CD8-positive, alpha-beta memory T cell (primary cell): Measurements from ENCODE around the gene GPHN. TPM values are rescaled to one million over a fixed set of nuclear protein-coding genes. Genes with fewer than 3 reads are reported as not detected.
A peak's percentile ranks its signal among the peaks of the same experiment; 100 is the strongest.
"Not testable (repeated sequence)": the region's sequence is repeated elsewhere in the genome, so short reads cannot be mapped to it uniquely, and the experiment has no call there.

Source experiments
- CTCF ChIA-PET: fragments of 350-600 bp; sonication (Branson Sonifier 250); formaldehyde crosslinking; loops from one replicate; lab custom pipeline; 2021; ENCODE audit warnings: antibody characterized with exemption; lab: Charles Lee
- POLR2A ChIA-PET: fragments of 350-600 bp; sonication (Branson Sonifier 250); formaldehyde crosslinking; loops from one replicate; lab custom pipeline; 2021; ENCODE audit warnings: antibody characterized with exemption; lab: Charles Lee
- DNase-seq, 5 donors: peaks; one replicate each; pipeline versions ENCODE4 v3.0.0 to v3.0.0-alpha.2; 2020 to 2022; ENCODE audit warnings: mixed read lengths in 1 of 5
- H3K27ac ChIP-seq: one replicate; pipeline ENCODE4 v1.7.0; 2013; ENCODE audit warnings: low read depth, mild to moderate bottlenecking, low read length, moderate library complexity
- H3K27me3 ChIP-seq: 2 replicates; pipeline ENCODE4 v1.7.0; 2013; ENCODE audit warnings: low read length, mild to moderate bottlenecking; ENCODE audit not compliant: insufficient read depth, poor library complexity, severe bottlenecking
- H3K36me3 ChIP-seq: 2 replicates; pipeline ENCODE4 v1.7.0; 2013; ENCODE audit warnings: mild to moderate bottlenecking, low read length, moderate library complexity; ENCODE audit not compliant: insufficient read depth
- H3K4me1 ChIP-seq: 2 replicates; pipeline ENCODE4 v1.7.0; 2013; ENCODE audit warnings: mild to moderate bottlenecking, low read length, moderate library complexity; ENCODE audit not compliant: insufficient read depth
- H3K4me3 ChIP-seq: 2 replicates; pipeline ENCODE4 v1.7.0; 2013; ENCODE audit warnings: mild to moderate bottlenecking, low read length
- H3K9me3 ChIP-seq: 2 replicates; pipeline ENCODE4 v1.7.0; 2013; ENCODE audit warnings: mild to moderate bottlenecking, low read length
- H3K27ac Mint-ChIP-seq, 8 donors: one replicate each; pipeline ENCODE4 v1.8.0; 2020 to 2021; ENCODE audit warnings: mixed read lengths in 8 of 8, mild to moderate bottlenecking in 6 of 8, inconsistent platforms in 3 of 8, moderate library complexity in 3 of 8
- H3K27me3 Mint-ChIP-seq, 2 donors: one replicate each; pipeline ENCODE4 v1.8.0; 2020 to 2021; ENCODE audit warnings: mixed read lengths in 2 of 2, mild to moderate bottlenecking in 1 of 2, moderate library complexity in 1 of 2
- H3K36me3 Mint-ChIP-seq, 3 donors: one replicate each; pipeline ENCODE4 v1.8.0; 2020 to 2021; ENCODE audit warnings: mixed read lengths in 3 of 3, inconsistent platforms in 1 of 3, mild to moderate bottlenecking in 1 of 3
- H3K4me1 Mint-ChIP-seq, 3 donors: one replicate each; pipeline ENCODE4 v1.8.0; 2020 to 2021; ENCODE audit warnings: mixed read lengths in 3 of 3, inconsistent platforms in 1 of 3, mild to moderate bottlenecking in 1 of 3
- H3K4me3 Mint-ChIP-seq, 7 donors: one replicate each; pipeline ENCODE4 v1.8.0; 2020 to 2021; ENCODE audit warnings: mixed read lengths in 7 of 7, mild to moderate bottlenecking in 6 of 7, moderate library complexity in 4 of 7, inconsistent platforms in 2 of 7
- H3K9me3 Mint-ChIP-seq, 5 donors: one replicate each; pipeline ENCODE4 v1.8.0; 2020 to 2022; ENCODE audit warnings: mixed read lengths in 5 of 5, mild to moderate bottlenecking in 3 of 5, moderate library complexity in 2 of 5, inconsistent platforms in 1 of 5
- polyA plus RNA-seq: library from polyadenylated mRNA; unstranded; fragments of 300-500 nt; fragmentation: Illumina TruSeq; gene quantifications from one replicate; pipeline ENCODE4 v1.2.3, GENCODE V29; 2021
- total RNA-seq, 2 experiments: library from RNA; stranded (reverse); gene quantifications; one replicate each; pipeline ENCODE4 v1.2.3, GENCODE V29; 2021

The GPHN gene
- total and polyA plus RNA-seq, 3 experiments from 2014 or later = 6.3 to 14.8 (median 12.1) TPM

DNA sequence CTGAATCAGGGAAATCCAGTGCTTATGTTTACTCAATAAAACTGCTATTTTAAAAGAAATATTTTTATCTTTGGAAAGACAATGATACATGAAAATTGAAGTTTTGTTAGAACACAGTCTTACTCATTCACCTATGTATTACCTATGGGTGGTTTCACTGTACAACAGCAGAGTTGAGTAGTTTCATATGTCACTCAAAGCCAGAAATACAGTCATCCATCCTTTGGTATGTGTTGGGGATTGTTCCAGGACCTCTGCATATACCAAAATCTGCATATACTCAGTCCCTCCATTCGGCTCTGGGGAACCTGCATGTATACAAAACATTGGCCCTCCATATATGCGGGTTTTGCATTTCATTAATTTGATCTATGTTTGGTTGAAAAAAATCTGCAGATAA lies 190.6 kb downstream of the GPHN start:
- POLR2A ChIA-PET = no interaction called here
- CTCF ChIA-PET = no interaction called here

DNA sequence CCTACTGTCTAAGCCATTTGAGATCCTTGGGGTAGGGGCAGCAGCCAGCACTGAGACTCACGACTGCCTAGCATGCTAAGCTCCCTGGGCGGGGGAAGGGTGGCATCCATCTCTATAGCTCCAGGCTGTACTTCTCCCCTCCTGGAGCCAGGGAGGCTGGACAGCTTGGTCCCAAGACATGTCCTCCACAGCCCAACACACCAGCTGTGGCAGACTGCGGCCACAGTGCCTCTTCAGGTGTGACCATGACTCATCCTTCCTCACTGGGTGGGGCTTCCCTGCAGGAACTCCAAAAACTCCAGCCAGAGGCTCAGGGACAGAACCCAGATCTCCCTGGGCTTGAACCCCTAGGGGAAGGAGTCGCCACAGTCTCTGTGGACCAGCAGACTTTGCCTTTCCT lies 193.9 kb downstream of the GPHN start:
- H3K27me3 ChIP-seq = no peaks in the 10 kb centered on the region
- DNase-seq = no peak
- no peaks in the 10 kb centered on the region for H3K4me1 ChIP-seq
- no peak overlapping the region for H3K4me3 ChIP-seq
- H3K4me3 Mint-ChIP-seq = no peak overlapping the region
- ChIA-PET CTCF (no interaction called here), POLR2A (no interaction called here)
- H3K27ac ChIP-seq = no peak overlapping the region
- peaks cover 12 to 69% (median 25%) of the 10 kb centered on the region in 5 donors for H3K9me3 Mint-ChIP-seq
- no peaks in the 10 kb centered on the region for H3K27me3 Mint-ChIP-seq
- no peaks in the 10 kb centered on the region for H3K36me3 ChIP-seq
- H3K36me3 Mint-ChIP-seq = peaks cover 0 to 57% (median 0%) of the 10 kb centered on the region in 3 donors
- no peak overlapping the region for H3K27ac Mint-ChIP-seq
- no peaks in the 10 kb centered on the region for H3K9me3 ChIP-seq
- no peaks in the 10 kb centered on the region for H3K4me1 Mint-ChIP-seq

More for the DNA sequence above, 190.6 kb downstream of the GPHN start:
- Mint-ChIP-seq H3K27ac (no peak overlapping the region), H3K27me3 (peaks cover 0 to 3% of the 10 kb centered on the region in 2 donors), H3K4me3 (no peak overlapping the region), H3K9me3 (peaks cover 2 to 57% (median 7%) of the 10 kb centered on the region in 5 donors), H3K36me3 (peaks cover 0 to 50% (median 2%) of the 10 kb centered on the region in 3 donors), H3K4me1 (no peaks in the 10 kb centered on the region)
- DNase-seq = no peak
- Histone ChIP-seq H3K27me3 (no peaks in the 10 kb centered on the region), H3K27ac (no peak overlapping the region), H3K4me1 (no peaks in the 10 kb centered on the region), H3K36me3 (no peaks in the 10 kb centered on the region), H3K9me3 (no peaks in the 10 kb centered on the region), H3K4me3 (no peak overlapping the region)

DNA sequence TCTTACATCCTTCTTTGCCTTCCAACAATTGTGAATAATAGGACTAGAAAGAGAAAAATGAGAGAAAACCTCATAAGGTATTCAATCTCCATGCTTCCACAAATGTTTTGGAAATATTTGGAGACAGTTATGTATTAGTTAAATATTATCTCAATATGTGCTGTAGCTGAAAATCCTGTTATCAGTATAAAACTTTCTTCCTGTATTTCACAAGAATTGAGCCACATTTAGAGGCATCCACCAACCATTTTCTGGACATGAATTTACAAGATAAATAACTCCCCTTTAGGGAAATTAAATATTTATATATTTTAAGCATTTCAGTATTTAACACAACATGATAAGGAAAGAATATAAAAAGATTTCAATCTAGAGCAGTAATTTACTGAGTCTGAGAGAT lies 200.3 kb downstream of the GPHN start:
- POLR2A ChIA-PET = no interaction called here
- no peaks in the 10 kb centered on the region for H3K27me3 Mint-ChIP-seq
- H3K4me1 Mint-ChIP-seq = no peaks in the 10 kb centered on the region
- no peak overlapping the region for H3K27ac ChIP-seq
- no peaks in the 10 kb centered on the region for H3K36me3 ChIP-seq
- no peak overlapping the region for H3K4me3 Mint-ChIP-seq
- no peak for DNase-seq
- H3K27ac Mint-ChIP-seq = no peak overlapping the region
- H3K9me3 Mint-ChIP-seq = peaks cover 9 to 66% (median 37%) of the 10 kb centered on the region in 5 donors
- peaks cover 0 to 38% (median 0%) of the 10 kb centered on the region in 3 donors for H3K36me3 Mint-ChIP-seq
- CTCF ChIA-PET = no interaction called here
- no peak overlapping the region for H3K4me3 ChIP-seq
- no peaks in the 10 kb centered on the region for H3K9me3 ChIP-seq
- H3K4me1 ChIP-seq = no peaks in the 10 kb centered on the region
- no peaks in the 10 kb centered on the region for H3K27me3 ChIP-seq

DNA sequence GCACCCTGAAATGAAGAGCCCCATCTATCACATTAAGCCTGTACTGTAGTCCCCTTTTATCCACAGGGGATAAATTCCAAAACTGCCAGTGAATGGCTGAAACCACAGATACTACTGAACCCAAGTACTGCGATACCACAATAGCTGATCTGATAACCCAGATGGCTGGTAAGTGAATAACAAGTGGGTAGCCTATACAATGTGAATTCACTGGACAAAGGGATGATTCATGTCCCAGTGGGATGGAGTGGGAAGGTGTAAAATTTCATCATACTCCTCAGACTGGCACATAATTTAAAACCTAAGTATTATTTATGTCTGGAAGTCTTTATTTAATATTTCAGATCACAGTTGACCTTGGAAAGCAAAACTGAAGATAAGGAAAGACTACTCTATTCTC lies 201.3 kb downstream of the GPHN start:
- Mint-ChIP-seq H3K36me3 (peaks cover 0 to 41% (median 0%) of the 10 kb centered on the region in 3 donors), H3K4me3 (no peak overlapping the region), H3K9me3 (peaks cover 9 to 64% (median 36%) of the 10 kb centered on the region in 5 donors), H3K27me3 (no peaks in the 10 kb centered on the region), H3K4me1 (peaks cover 2 to 3% (median 3%) of the 10 kb centered on the region in 3 donors), H3K27ac (no peak overlapping the region)
- H3K27ac ChIP-seq = no peak overlapping the region
- POLR2A ChIA-PET = no interaction called here
- CTCF ChIA-PET = no interaction called here
- H3K9me3 ChIP-seq = no peaks in the 10 kb centered on the region
- no peak overlapping the region for H3K4me3 ChIP-seq
- H3K36me3 ChIP-seq = no peaks in the 10 kb centered on the region
- H3K4me1 ChIP-seq = no peaks in the 10 kb centered on the region
- DNase-seq = no peak
- H3K27me3 ChIP-seq = no peaks in the 10 kb centered on the region

DNA sequence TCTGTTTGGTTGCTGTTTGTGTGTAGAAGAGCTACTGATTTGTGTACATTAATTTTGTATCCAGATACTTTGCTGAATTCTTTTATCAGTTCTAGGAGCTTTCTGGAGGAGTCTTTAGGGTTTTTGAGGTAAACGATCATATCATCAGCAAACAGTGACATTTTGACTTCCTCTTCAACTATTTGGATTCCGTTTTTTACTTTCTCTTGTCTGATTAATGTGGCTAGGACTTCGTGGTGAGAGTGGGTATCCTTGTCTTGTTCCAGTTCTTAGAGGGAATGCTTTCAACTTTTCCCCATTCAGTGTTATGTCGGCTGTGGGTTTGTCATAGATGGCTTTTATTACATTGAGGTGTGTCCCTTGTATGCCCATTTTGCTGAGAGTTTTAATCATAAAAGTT lies 206.3 kb downstream of the GPHN start:
- H3K27me3 ChIP-seq, DNase-seq, H3K27ac ChIP-seq, POLR2A ChIA-PET, H3K36me3 ChIP-seq, H3K27ac Mint-ChIP-seq, CTCF ChIA-PET, H3K27me3 Mint-ChIP-seq, H3K9me3 ChIP-seq, H3K4me3 ChIP-seq, H3K4me1 ChIP-seq: not testable (repeated sequence)
- H3K9me3 Mint-ChIP-seq = peaks cover 0 to 65% (median 36%) of the 10 kb centered on the region in 5 donors
- peaks cover 0 to 42% (median 1%) of the 10 kb centered on the region in 3 donors for H3K36me3 Mint-ChIP-seq
- peaks cover 17 to 40% (median 30%) of the 10 kb centered on the region in 3 donors for H3K4me1 Mint-ChIP-seq
- H3K4me3 Mint-ChIP-seq = peak overlapping the region in 3 of 7 donors; percentile 24 to 46 (median 24)

DNA sequence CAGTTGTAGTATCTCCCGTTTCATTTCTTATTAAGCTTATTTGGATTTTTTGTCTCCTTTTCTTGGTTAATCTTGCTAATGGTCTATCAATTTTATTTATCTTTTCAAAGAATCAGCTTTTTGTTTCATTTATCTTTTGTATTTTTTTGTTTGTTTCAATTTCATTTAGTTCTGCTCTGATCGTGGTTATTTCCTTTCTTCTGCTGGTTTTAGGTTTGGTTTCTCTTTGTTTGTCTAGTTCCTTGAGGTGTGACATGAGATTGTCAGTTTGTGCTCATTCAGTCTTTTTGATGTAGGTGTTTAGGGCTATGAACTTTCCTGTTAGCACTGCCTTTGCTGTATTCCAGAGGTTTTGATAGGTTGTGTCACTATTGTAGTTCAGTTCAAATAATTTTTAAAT lies 207.4 kb downstream of the GPHN start:
- CTCF ChIA-PET, H3K36me3 ChIP-seq, H3K9me3 ChIP-seq, H3K27me3 ChIP-seq, POLR2A ChIA-PET, H3K4me3 ChIP-seq, H3K27me3 Mint-ChIP-seq, H3K27ac ChIP-seq, DNase-seq, H3K4me1 ChIP-seq: not testable (repeated sequence)
- peak overlapping the region; percentile 14 to 74 (median 52) for H3K4me3 Mint-ChIP-seq
- peak overlapping the region in 4 of 8 donors; percentile 0 to 39 (median 4) for H3K27ac Mint-ChIP-seq
- H3K4me1 Mint-ChIP-seq = peaks cover 17 to 40% (median 30%) of the 10 kb centered on the region in 3 donors
- H3K36me3 Mint-ChIP-seq = peaks cover 0 to 47% (median 3%) of the 10 kb centered on the region in 3 donors
- H3K9me3 Mint-ChIP-seq = peaks cover 0 to 65% (median 39%) of the 10 kb centered on the region in 5 donors

DNA sequence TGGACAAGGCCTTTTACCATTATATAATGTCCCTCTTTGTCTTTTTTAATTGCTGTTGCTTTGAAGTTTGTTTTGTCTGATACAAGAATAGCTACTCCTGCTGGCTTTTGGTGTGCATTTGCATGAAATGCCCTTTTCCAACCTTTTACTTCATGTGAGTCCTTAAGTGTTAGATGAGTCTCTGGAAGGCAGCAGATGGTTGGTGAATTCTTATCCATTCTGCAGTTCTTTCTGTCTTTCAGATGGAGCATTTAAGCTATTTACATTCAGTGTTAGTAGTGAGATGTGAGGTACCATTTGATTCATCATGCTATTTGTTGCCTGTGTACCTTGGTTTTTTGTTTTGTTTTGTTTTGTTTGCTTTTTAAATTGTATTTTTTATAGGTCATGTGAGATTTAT lies 208.3 kb downstream of the GPHN start:
- peaks cover 4% of the 10 kb centered on the region for H3K4me1 ChIP-seq
- Mint-ChIP-seq H3K4me1 (peaks cover 17 to 40% (median 30%) of the 10 kb centered on the region in 3 donors), H3K27me3 (no peaks in the 10 kb centered on the region), H3K4me3 (peak overlapping the region in 1 of 7 donors; percentile 26), H3K36me3 (peaks cover 0 to 44% (median 3%) of the 10 kb centered on the region in 3 donors), H3K9me3 (peaks cover 0 to 59% (median 34%) of the 10 kb centered on the region in 5 donors), H3K27ac (peak overlapping the region in 1 of 8 donors; percentile 38)
- H3K27ac ChIP-seq = no peak overlapping the region
- H3K27me3 ChIP-seq = no peaks in the 10 kb centered on the region
- ChIA-PET POLR2A (no interaction called here), CTCF (no interaction called here)
- no peak overlapping the region for H3K4me3 ChIP-seq
- DNase-seq = no peak
- no peaks in the 10 kb centered on the region for H3K9me3 ChIP-seq
- no peaks in the 10 kb centered on the region for H3K36me3 ChIP-seq

DNA sequence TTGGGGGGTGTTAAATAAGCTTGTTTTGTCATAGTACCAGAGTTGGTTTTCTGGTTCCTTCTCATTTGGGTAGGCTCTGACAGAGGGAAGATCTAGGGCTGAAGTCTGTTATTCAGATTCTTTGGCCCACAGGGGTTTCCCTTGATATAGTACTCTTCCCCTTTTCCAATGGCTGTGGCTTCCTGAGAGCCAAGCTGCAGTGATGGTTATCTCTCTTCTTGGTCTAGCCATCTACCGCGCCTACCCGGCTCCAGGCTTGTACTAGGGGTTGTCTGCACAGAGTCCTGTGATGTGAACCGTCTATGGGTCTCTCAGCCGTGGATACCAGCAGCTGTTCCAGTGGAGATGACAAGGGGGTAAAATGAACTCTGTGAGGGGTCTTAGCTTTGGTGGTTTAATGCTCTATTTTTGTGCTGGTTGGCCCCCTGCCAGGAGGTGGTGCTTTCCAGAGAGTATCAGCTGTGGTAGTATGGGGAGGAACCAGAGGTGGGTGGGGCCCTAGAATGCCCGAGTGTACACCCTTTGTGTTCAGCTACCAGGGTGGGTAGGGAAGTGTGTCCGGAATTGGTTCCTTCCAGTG lies 209.7 kb downstream of the GPHN start:
- H3K27ac ChIP-seq = no peak overlapping the region
- POLR2A ChIA-PET = no interaction called here
- Mint-ChIP-seq H3K36me3 (peaks cover 0 to 40% (median 3%) of the 10 kb centered on the region in 3 donors), H3K4me1 (peaks cover 17 to 40% (median 30%) of the 10 kb centered on the region in 3 donors), H3K27me3 (no peaks in the 10 kb centered on the region), H3K9me3 (peaks cover 0 to 51% (median 23%) of the 10 kb centered on the region in 5 donors), H3K4me3 (peak overlapping the region in 1 of 7 donors; percentile 29), H3K27ac (peak overlapping the region in 1 of 8 donors; percentile 26)
- H3K36me3 ChIP-seq = no peaks in the 10 kb centered on the region
- no peaks in the 10 kb centered on the region for H3K27me3 ChIP-seq
- no peaks in the 10 kb centered on the region for H3K9me3 ChIP-seq
- no peak for DNase-seq
- CTCF ChIA-PET = no interaction called here
- H3K4me1 ChIP-seq = peaks cover 4% of the 10 kb centered on the region
- H3K4me3 ChIP-seq = no peak overlapping the region
